HL-60/S4 treated with retinoic acid at 250 ng/mL for 4 days and 3 days (cell line): Measurements from ENCODE around the gene SIL1.

Source experiments
- in situ Hi-C: fragments of 300-500 bp; cut with MboI; formaldehyde crosslinking; loops from 2 replicates; pipeline ENCODE4 v1.7.0; 2022; ENCODE audit warnings: low sequenced_read_pairs

SIL1 gene

DNA sequence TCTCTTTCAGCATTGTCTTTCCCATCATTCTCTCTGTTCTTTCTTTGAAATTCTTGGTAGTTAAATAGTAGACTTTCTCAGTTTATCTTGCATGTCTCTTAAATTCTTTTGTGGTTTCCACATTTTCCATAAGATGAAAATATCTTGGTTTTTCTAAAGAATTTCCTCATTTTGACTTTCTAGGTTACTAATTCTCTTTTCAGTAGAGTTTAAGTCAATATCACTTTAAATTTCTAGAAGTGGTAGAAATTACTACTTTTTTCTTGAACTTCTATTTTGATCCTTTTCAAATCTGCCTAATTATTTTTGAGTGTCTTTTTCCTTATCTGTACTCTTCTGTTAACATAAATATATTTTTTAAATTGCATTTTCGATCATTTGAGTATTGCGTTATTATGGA, 299.4 kb downstream of the SIL1 start:
- in situ Hi-C loops, result no loop called here

DNA sequence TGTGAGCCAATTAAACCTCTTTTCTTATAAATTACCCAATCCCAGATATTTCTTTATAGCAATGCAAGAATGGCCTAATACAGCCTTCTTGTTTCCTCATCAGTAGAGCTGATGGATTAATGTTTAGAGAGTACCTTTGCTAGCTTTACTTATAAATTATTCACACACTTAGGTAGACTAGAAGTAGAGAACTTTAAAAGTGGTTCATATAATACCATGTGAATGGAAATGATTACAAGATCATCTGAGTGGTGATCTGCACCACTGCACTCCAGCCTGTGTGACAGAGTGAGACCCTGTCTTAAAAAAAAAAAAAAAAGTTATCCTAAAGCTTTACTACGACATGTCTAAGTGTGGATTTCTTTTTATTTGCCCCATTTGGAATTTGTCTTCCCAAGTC, 299.9 kb downstream of the SIL1 start:
- in situ Hi-C loops, result no loop called here
